Lung microvascular endothelial cell (primary cell): ENCODE data around the gene ANKFN1. TPM values are rescaled to one million over a fixed set of nuclear protein-coding genes. Genes with fewer than 3 reads are reported as not detected.
A peak's percentile ranks its signal among the peaks of the same experiment; 100 is the strongest.

Experiments used
- DNase-seq, 2 donors: peaks; one replicate each; pipeline versions ENCODE4 v3.0.0 to v3.0.0-alpha.2; 2010; ENCODE audit warnings: low read depth in 2 of 2
- total RNA-seq: library from RNA; depleted of rRNA; stranded (reverse); fragments of >200 nt; gene quantifications from 2 replicates; pipeline ENCODE4 v1.2.1, GENCODE V29; 2014

ANKFN1 gene, protein sequence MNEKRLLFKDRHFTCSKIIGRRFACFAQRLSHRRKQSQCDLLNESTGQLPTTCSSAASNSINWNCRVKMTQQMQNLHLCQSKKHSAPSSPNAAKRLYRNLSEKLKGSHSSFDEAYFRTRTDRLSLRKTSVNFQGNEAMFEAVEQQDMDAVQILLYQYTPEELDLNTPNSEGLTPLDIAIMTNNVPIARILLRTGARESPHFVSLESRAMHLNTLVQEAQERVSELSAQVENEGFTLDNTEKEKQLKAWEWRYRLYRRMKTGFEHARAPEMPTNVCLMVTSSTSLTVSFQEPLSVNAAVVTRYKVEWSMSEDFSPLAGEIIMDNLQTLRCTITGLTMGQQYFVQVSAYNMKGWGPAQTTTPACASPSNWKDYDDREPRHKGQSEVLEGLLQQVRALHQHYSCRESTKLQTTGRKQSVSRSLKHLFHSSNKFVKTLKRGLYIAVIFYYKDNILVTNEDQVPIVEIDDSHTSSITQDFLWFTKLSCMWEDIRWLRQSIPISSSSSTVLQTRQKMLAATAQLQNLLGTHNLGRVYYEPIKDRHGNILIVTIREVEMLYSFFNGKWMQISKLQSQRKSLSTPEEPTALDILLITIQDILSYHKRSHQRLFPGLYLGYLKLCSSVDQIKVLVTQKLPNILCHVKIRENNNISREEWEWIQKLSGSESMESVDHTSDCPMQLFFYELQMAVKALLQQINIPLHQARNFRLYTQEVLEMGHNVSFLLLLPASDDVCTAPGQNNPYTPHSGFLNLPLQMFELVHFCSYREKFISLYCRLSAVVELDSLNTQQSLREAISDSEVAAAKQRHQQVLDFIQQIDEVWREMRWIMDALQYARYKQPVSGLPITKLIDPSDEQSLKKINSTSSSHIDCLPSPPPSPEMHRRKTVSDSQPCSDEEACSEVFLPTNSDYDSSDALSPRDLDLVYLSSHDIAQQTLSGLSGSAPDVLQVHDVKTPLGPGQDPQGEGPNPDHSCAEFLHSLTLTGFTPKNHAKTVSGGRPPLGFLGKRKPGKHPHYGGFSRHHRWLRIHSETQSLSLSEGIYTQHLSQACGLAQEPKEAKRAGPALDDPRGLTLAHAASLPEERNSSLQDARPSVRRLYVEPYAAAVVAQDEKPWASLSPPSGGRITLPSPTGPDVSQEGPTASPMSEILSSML
- total RNA-seq = not detected in 2 replicates

GRCh38 chr17:56152874-56153602 is at the start of gene ANKFN1:
ANKFN1 (plus strand) TSS chr17:56153475; CDS start chr17:56212668, 59,193 bp downstream.
- no peak for DNase-seq

- DNase-seq = no peak
Measured at GRCh38 chr17:56108811-56109284, 44.4 kb upstream of the ANKFN1 start.

DNA sequence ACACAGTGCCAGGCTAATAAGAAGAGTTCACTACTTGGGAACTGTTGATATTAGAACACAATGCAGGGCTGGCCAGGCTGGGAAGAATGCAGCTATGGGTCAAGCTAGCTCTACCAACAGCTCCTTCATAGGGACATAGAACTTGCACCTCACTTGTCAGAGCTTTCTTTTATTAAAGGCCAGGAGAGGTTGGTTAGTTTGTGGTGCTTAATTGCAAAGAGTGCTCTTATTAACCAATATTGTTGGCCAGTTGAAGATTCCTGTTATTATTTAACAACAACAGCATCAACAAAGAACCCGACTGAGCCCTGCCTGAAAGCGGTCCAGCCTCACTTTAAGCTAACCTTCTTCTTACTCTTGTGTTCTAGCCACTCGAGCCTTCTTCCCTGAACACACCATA is 43.4 kb upstream of the ANKFN1 start:
- no peak for DNase-seq

DNA sequence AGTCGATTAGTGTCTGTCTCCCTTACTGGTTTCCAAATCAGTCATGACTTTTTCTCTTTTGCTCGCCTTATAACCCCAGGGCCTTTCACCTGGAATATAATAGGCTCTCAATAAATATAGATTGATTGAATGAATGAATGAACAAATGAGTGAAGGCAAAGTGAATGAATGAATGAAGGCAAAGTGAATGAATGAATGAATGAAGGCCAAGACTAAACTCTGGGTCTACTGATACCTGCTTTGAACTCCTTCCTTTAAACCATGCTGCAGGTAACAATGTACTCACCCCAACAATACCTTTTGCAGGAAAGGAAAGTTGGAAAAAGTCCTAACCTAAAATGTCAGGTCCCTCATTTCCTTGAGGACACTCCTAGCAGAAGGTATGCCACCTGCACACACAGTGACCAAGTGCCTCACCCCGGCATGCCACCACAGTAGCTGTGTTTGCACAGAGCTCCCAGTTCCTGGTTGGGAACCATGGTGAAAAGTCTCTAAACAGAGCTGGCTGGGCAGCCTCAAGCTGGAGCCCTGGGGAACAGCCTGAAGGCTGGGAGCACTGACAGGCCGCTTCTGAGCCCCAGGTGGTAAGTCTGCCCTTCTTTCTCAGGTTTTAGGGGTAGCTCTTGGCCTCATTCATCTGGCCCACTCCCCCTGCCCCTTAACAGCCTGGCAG is 42.7 kb upstream of the ANKFN1 start:
- DNase-seq = no peak

DNA sequence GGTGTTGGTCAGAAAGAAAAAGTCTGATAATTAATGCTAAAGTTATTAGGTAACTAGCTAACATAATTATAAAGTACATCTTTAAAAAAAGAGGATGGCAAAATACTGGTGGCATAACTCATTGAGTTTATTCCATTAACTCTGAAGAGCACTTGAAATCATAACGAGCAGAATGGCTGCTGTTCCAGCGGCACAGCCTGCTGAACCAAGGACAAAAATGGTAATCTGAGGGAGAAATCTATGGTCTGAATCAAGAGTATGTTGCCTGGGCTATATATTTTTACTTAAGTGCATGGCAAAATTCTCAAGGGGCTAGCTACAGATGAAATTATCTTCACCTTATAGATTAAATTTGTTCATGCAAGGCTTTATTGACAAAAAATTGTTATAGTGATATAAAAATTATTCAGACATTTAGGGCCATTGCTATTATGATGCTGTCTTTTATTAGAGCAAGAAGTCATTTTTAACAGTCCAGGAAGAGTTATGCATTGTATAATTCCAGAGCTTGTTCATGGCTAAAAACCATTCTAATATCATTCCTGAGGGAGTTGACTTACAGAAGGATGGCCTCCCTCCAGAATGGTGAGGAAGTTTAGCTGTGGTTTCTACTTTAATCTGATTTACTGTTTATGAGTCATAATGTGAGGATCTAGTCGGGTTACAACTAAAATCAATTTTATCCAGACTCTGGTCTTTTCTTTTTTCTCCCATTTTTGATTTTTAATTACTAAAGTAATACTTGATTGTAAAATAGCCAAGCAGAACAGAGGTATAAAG is 41.4 kb upstream of the ANKFN1 start:
- DNase-seq = no peak

- peak; percentile 5 to 18 for DNase-seq
Measured at GRCh38 chr17:56113486-56113885, 39.8 kb upstream of the ANKFN1 start.

DNA sequence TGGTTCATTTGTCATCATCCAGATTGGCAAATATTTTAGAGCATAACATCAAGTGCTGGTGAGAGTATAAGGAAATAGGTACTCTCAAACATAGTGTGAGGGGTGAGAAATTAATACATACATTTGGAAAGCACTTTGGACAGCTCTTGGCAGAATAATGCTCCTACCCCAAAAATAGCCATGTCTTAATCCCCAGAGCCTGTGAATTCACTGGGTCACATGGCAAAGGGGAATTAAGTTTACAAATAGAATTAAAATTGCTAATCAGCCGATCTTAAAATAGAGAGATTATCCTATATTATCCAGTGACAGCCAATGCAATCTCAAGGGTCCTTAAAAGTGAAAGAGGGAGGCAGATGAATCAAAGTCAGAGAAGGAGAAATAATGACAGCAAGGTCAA is 38.8 kb upstream of the ANKFN1 start:
- no peak for DNase-seq

- DNase-seq = no peak
Measured at GRCh38 chr17:56119191-56119590, 34.1 kb upstream of the ANKFN1 start.

GRCh38 chr17:56119936-56120335 is 33.3 kb upstream of the ANKFN1 start:
- DNase-seq = no peak

DNA sequence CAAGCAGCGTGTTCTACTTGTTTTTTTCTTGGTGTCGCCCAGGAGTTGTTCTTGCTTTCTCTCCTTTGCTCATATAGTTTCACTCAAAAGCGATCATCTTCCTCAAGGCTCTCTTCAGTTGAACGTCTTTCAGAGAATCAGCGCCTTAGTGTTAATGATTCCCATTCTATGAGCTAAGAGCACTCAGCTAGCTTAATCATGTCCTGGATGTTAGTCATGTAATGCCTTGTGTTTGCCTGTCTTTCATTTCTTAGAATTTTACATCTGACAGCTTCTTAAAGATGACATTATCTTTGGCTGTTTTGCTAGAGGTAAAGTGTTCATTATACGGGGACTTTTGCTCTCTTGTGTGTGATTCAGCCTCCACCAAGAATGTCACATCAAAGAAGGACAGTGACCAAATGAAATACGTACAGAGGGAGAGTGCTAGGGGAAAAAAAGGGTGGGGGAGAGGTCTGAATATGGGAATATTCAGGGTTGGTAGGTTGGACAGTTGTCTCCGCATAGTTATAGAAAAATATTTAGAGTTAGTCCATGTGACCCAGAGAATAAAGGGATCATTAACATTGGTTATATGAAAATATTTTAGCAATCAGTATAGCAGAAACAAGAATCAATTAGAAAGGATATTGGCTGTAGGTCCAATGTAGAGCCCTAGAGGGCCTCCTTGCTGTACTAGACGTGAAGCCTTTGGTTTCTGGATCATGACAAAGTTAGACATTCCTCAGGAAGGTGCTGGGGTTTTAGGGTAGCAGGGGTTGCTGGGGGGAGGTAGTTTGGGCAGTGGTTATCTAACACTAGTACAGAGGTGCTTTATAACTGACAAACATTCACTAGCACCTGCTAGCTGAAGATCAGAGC is 31.9 kb upstream of the ANKFN1 start:
- DNase-seq = peak; percentile 16 to 23

GRCh38 chr17:56125830-56126819 is 27.1 kb upstream of the ANKFN1 start:
- DNase-seq = peak; percentile 78 to 81

- DNase-seq = no peak
Measured at GRCh38 chr17:56130026-56130425, 23.2 kb upstream of the ANKFN1 start.

DNA sequence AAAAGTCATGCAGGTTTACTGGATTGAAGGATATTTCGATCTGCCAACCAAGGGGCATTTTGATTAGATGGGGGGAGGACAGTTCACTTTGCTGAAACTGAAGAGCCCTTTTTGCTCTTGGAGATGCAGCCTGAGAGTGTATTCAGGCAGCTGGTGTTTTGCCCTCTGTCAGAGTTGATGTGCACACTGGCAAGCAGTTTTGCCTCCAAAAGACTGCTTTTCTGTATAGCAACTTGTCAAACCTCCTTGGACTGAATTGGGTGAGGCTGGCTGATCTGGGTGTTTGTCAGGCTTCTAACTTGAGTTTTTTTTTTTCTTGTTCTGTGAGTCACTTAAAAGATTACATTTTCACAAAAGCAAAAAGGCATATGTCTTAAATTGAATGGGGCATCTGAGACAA is 22.6 kb upstream of the ANKFN1 start:
- no peak for DNase-seq

- DNase-seq = no peak
Measured at GRCh38 chr17:56131431-56131830, 21.8 kb upstream of the ANKFN1 start.

DNA sequence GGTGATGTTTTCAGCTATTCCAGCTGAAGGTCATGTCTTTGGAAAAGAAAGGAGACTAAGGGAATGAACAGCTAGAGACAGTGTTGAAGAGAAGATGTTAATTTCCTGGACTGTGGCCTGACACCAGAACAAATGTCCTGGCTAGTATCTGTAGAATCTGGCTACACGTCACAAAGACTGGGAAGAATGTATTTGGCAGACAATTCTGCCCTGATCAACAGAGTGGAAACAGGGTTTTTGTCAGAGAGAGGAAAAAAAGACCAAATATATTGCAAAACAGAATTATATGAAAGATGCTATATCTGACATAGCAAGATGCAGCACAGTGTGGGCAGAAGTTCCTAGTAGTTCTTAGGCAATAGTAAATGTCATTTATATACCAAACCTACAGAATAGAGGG is 17.0 kb upstream of the ANKFN1 start:
- no peak for DNase-seq

GRCh38 chr17:56141046-56141839 is 12.0 kb upstream of the ANKFN1 start:
- peak in 1 of 2 donors; percentile 4 for DNase-seq

GRCh38 chr17:56142325-56142724 is 10.9 kb upstream of the ANKFN1 start:
- DNase-seq = no peak
